Parathyroid adenoma (tissue), 2 donors: Measurements from ENCODE around the gene DGCR8.

ENCODE experiments used
- H2AFZ ChIP-seq: fragments of 300-600 bp; sonication (generic); one replicate; pipeline ENCODE4 v1.7.0; 2017; ENCODE audit warnings: antibody characterized with exemption, mild to moderate bottlenecking
- H3K27ac ChIP-seq: fragments of 300-600 bp; sonication (generic); one replicate; pipeline ENCODE4 v1.7.0; 2017
- H3K27me3 ChIP-seq: fragments of 300-600 bp; sonication (generic); one replicate; pipeline ENCODE4 v1.7.0; 2017; ENCODE audit warnings: low read length; ENCODE audit not compliant: control insufficient read depth, insufficient read depth
- H3K36me3 ChIP-seq: fragments of 300-600 bp; sonication (generic); one replicate; pipeline ENCODE4 v1.7.0; 2017; ENCODE audit warnings: low read length; ENCODE audit not compliant: control insufficient read depth, insufficient read depth
- H3K4me1 ChIP-seq: fragments of 300-600 bp; sonication (generic); one replicate; pipeline ENCODE4 v1.7.0; 2017; ENCODE audit warnings: control low read depth
- H3K4me2 ChIP-seq: fragments of 300-600 bp; sonication (generic); one replicate; pipeline ENCODE4 v1.7.0; 2017; ENCODE audit warnings: low read length
- H3K4me3 ChIP-seq: fragments of 300-600 bp; sonication (generic); one replicate; pipeline ENCODE4 v1.7.0; 2017; ENCODE audit warnings: low read depth, low read length
- H3K79me2 ChIP-seq: fragments of 300-600 bp; sonication (generic); one replicate; pipeline ENCODE4 v1.7.0; 2017; ENCODE audit warnings: control low read depth
- H3K9ac ChIP-seq: fragments of 300-600 bp; sonication (generic); one replicate; pipeline ENCODE4 v1.7.0; 2017; ENCODE audit warnings: mild to moderate bottlenecking
- H3K9me3 ChIP-seq: fragments of 300-600 bp; sonication (generic); one replicate; pipeline ENCODE4 v1.7.0; 2017; ENCODE audit warnings: low read length; ENCODE audit not compliant: control insufficient read depth
- TF ChIP-seq, protein P1 (sequence below): fragments of 300-600 bp; sonication (generic); IDR thresholded peaks from one replicate; pipeline ENCODE4 v1.7.0; 2017; ENCODE audit warnings: antibody characterized with exemption, mild to moderate bottlenecking
- donor health status: primary hyperparathyroidism.

DGCR8 gene

GRCh38 chr22:20054485-20054884 lies 25.6 kb upstream of the DGCR8 start:
- Histone ChIP-seq H3K4me3 (no peak overlapping the region), H3K27ac (no peak overlapping the region), H3K9me3 (no peaks in the 10 kb centered on the region), H3K79me2 (no peaks in the 10 kb centered on the region), H3K4me2 (no peak overlapping the region), H2AFZ (no peak overlapping the region), H3K36me3 (no peaks in the 10 kb centered on the region), H3K9ac (no peak overlapping the region), H3K27me3 (no peaks in the 10 kb centered on the region), H3K4me1 (no peaks in the 10 kb centered on the region)
- TF ChIP-seq, protein P1, sequence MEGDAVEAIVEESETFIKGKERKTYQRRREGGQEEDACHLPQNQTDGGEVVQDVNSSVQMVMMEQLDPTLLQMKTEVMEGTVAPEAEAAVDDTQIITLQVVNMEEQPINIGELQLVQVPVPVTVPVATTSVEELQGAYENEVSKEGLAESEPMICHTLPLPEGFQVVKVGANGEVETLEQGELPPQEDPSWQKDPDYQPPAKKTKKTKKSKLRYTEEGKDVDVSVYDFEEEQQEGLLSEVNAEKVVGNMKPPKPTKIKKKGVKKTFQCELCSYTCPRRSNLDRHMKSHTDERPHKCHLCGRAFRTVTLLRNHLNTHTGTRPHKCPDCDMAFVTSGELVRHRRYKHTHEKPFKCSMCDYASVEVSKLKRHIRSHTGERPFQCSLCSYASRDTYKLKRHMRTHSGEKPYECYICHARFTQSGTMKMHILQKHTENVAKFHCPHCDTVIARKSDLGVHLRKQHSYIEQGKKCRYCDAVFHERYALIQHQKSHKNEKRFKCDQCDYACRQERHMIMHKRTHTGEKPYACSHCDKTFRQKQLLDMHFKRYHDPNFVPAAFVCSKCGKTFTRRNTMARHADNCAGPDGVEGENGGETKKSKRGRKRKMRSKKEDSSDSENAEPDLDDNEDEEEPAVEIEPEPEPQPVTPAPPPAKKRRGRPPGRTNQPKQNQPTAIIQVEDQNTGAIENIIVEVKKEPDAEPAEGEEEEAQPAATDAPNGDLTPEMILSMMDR: no peak

GRCh38 chr22:20055144-20055543 lies 24.9 kb upstream of the DGCR8 start:
- Histone ChIP-seq H3K4me3 (no peak overlapping the region), H3K27me3 (no peaks in the 10 kb centered on the region), H3K4me2 (no peak overlapping the region), H3K27ac (no peak overlapping the region), H3K9me3 (no peaks in the 10 kb centered on the region), H3K36me3 (no peaks in the 10 kb centered on the region), H3K4me1 (no peaks in the 10 kb centered on the region), H3K9ac (no peak overlapping the region), H3K79me2 (no peaks in the 10 kb centered on the region), H2AFZ (no peak overlapping the region)
- TF ChIP-seq, protein P1: no peak

GRCh38 chr22:20055654-20056053 lies 24.4 kb upstream of the DGCR8 start:
- Histone ChIP-seq H2AFZ (no peak overlapping the region), H3K27ac (no peak overlapping the region), H3K9me3 (no peaks in the 10 kb centered on the region), H3K9ac (no peak overlapping the region), H3K4me3 (no peak overlapping the region), H3K27me3 (no peaks in the 10 kb centered on the region), H3K36me3 (no peaks in the 10 kb centered on the region), H3K79me2 (no peaks in the 10 kb centered on the region), H3K4me2 (no peak overlapping the region), H3K4me1 (no peaks in the 10 kb centered on the region)
- TF ChIP-seq, protein P1: no peak

DNA sequence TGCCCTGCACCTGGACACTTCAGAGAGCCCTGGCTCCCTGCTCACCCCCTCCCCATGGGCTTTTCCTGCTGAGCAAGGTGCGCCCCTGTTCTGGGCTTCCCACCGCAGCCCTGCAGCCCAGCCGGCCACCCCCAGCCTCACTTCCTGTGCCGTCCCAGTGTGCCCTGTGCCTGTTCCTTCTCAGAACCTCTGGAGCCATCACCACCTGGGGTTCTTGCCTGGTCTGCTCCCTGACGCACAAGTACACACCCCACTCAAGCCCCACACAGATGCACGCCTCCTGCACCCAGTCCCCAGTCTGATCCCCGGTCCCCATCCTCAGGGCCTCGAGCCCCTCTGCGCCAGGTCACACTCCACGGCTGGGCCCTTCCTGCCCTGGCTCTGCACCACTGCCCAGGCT lies 23.9 kb upstream of the DGCR8 start:
- TF ChIP-seq, protein P1: no peak
- no peaks in the 10 kb centered on the region for H3K9me3 ChIP-seq
- no peaks in the 10 kb centered on the region for H3K4me1 ChIP-seq
- H3K79me2 ChIP-seq: no peaks in the 10 kb centered on the region
- H3K27me3 ChIP-seq: no peaks in the 10 kb centered on the region
- H3K27ac ChIP-seq: no peak overlapping the region
- H3K4me3 ChIP-seq: no peak overlapping the region
- H2AFZ ChIP-seq: no peak overlapping the region
- no peak overlapping the region for H3K4me2 ChIP-seq
- H3K9ac ChIP-seq: no peak overlapping the region
- H3K36me3 ChIP-seq: no peaks in the 10 kb centered on the region

GRCh38 chr22:20056696-20057386 lies 23.2 kb upstream of the DGCR8 start:
- Histone ChIP-seq H3K4me3 (no peak overlapping the region), H2AFZ (no peak overlapping the region), H3K79me2 (no peaks in the 10 kb centered on the region), H3K4me1 (no peaks in the 10 kb centered on the region), H3K27me3 (no peaks in the 10 kb centered on the region), H3K9me3 (no peaks in the 10 kb centered on the region), H3K36me3 (no peaks in the 10 kb centered on the region), H3K27ac (no peak overlapping the region), H3K4me2 (no peak overlapping the region), H3K9ac (no peak overlapping the region)
- TF ChIP-seq, protein P1: no peak
